ENCODE measurements around the gene CISTR.

- TF ChIP-seq POLR2AphosphoS5 (IDR thresholded peaks at IDR 0.05), result no peak
- TF ChIP-seq POLR2A (IDR thresholded peaks at IDR 0.05), result no peak
Observed at GRCh38 chr12:53740130-53740491, 11.7 kb downstream of the CISTR start.

Data from gastroesophageal sphincter (tissue), 2 donors.